Measurements from ENCODE around the gene RNF43.

The RNF43 gene

GRCh38 chr17:58387834-58388233 lies 29.5 kb downstream of the RNF43 start:
- no peaks in the 10 kb centered on the region for H3K36me3 ChIP-seq (ENCODE audit: control insufficient read depth, insufficient read depth, low read length)
- H3K27me3 ChIP-seq (ENCODE audit: control insufficient read depth, insufficient read depth, low read length) = no peaks in the 10 kb centered on the region
- H3K4me3 ChIP-seq (ENCODE audit: low read length) = no peak overlapping the region
- H3K9me3 ChIP-seq (ENCODE audit: control insufficient read depth, low read length) = no peaks in the 10 kb centered on the region
- no peak overlapping the region for H3K9ac ChIP-seq (ENCODE audit: low read length)
- peaks cover 53% of the 10 kb centered on the region for H3K4me1 ChIP-seq (ENCODE audit: control insufficient read depth, insufficient read depth, low read length)

- H3K4me1 ChIP-seq (ENCODE audit: control insufficient read depth, insufficient read depth, low read length) = peaks cover 54% of the 10 kb centered on the region
- H3K36me3 ChIP-seq (ENCODE audit: control insufficient read depth, insufficient read depth, low read length) = no peaks in the 10 kb centered on the region
- H3K4me3 ChIP-seq (ENCODE audit: low read length) = no peak overlapping the region
- H3K9me3 ChIP-seq (ENCODE audit: control insufficient read depth, low read length) = no peaks in the 10 kb centered on the region
- H3K9ac ChIP-seq (ENCODE audit: low read length) = no peak overlapping the region
- no peaks in the 10 kb centered on the region for H3K27me3 ChIP-seq (ENCODE audit: control insufficient read depth, insufficient read depth, low read length)
Observed at GRCh38 chr17:58386708-58387107, 30.6 kb downstream of the RNF43 start.

- Histone ChIP-seq H3K9me3 (ENCODE audit: control insufficient read depth, low read length) (no peaks in the 10 kb centered on the region), H3K36me3 (ENCODE audit: control insufficient read depth, insufficient read depth, low read length) (no peaks in the 10 kb centered on the region), H3K4me1 (ENCODE audit: control insufficient read depth, insufficient read depth, low read length) (peaks cover 55% of the 10 kb centered on the region)
Observed at GRCh38 chr17:58385359-58385899, 31.9 kb downstream of the RNF43 start.

DNA sequence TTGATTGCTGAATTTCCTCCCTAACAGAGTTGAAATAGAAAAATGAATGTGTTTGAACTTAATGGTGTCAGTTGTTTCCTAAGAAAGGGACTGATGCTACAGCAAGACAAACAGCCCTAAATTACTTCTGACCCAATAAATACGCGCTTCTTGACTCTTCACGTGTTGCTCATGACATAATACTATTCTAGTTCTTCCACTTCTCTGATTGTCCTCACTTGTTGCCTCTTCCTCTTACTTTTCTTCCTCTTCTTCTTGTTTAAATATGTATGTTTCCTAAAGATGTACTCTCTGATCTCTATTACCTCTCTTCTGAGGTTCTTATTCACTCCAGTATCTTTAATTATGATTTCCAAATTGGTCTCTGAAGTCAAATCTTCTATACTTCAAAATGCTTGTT lies 32.4 kb downstream of the RNF43 start:
- no peaks in the 10 kb centered on the region for H3K27me3 ChIP-seq (ENCODE audit: control insufficient read depth, insufficient read depth, low read length)
- H3K9me3 ChIP-seq (ENCODE audit: control insufficient read depth, low read length) = no peaks in the 10 kb centered on the region
- H3K9ac ChIP-seq (ENCODE audit: low read length) = no peak overlapping the region
- peaks cover 55% of the 10 kb centered on the region for H3K4me1 ChIP-seq (ENCODE audit: control insufficient read depth, insufficient read depth, low read length)
- no peaks in the 10 kb centered on the region for H3K36me3 ChIP-seq (ENCODE audit: control insufficient read depth, insufficient read depth, low read length)
- no peak overlapping the region for H3K4me3 ChIP-seq (ENCODE audit: low read length)

More at GRCh38 chr17:58385359-58385899, 31.9 kb downstream of the RNF43 start:
- Histone ChIP-seq H3K27me3 (ENCODE audit: control insufficient read depth, insufficient read depth, low read length) (no peaks in the 10 kb centered on the region), H3K9ac (ENCODE audit: low read length) (no peak overlapping the region), H3K4me3 (ENCODE audit: low read length) (no peak overlapping the region)

DNA sequence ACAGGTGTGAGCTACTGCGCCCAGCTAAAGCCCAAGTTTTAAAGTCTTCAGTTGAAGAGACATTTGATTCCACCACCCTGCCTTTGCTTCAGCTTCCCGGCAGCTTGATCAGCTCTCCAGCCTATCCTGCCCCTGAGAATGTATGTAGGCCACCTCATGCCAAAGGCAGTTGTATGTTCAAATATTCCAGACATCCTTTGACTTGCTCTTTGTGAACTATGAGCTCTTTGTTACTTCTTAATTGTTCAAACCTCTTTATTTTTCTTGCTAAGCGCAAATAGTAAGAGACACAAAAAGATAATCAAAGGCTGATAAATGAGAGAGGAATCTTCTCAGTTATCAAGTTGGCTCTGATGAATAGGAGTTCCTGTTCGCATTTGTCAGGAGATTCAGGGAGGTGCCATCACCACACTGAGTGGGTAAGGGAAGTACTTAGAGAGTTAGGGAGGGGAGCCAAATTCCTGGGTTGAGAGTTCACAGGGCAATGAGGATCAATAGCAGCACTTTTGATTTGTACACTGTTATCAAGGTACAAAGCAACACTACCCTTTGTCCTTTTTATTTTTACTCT lies 33.4 kb downstream of the RNF43 start:
- Histone ChIP-seq H3K36me3 (ENCODE audit: control insufficient read depth, insufficient read depth, low read length) (no peaks in the 10 kb centered on the region), H3K4me3 (ENCODE audit: low read length) (no peak overlapping the region), H3K27me3 (ENCODE audit: control insufficient read depth, insufficient read depth, low read length) (no peaks in the 10 kb centered on the region), H3K9ac (ENCODE audit: low read length) (no peak overlapping the region), H3K4me1 (ENCODE audit: control insufficient read depth, insufficient read depth, low read length) (peaks cover 53% of the 10 kb centered on the region), H3K9me3 (ENCODE audit: control insufficient read depth, low read length) (no peaks in the 10 kb centered on the region)

DNA sequence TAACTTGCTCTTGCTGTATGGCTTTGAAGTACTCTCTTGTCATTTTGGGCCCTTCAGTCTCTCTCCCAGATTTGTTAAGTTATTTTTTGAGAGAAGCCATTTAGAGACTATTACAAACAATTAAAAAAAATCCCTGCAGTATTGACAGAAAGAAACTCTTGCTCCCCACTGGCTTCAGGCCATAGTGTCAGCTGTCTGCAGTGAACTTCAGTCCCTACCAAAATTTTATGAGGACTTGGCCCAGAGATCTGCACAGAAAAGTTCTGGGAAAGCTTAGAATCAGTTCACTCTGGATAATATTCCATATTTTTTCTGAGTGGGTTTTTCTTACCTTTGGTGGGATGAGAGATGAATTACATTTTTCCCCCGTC lies 34.5 kb downstream of the RNF43 start:
- Histone ChIP-seq H3K9ac (ENCODE audit: low read length) (no peak overlapping the region), H3K4me3 (ENCODE audit: low read length) (no peak overlapping the region), H3K9me3 (ENCODE audit: control insufficient read depth, low read length) (no peaks in the 10 kb centered on the region), H3K36me3 (ENCODE audit: control insufficient read depth, insufficient read depth, low read length) (no peaks in the 10 kb centered on the region), H3K4me1 (ENCODE audit: control insufficient read depth, insufficient read depth, low read length) (peaks cover 42% of the 10 kb centered on the region), H3K27me3 (ENCODE audit: control insufficient read depth, insufficient read depth, low read length) (no peaks in the 10 kb centered on the region)

DNA sequence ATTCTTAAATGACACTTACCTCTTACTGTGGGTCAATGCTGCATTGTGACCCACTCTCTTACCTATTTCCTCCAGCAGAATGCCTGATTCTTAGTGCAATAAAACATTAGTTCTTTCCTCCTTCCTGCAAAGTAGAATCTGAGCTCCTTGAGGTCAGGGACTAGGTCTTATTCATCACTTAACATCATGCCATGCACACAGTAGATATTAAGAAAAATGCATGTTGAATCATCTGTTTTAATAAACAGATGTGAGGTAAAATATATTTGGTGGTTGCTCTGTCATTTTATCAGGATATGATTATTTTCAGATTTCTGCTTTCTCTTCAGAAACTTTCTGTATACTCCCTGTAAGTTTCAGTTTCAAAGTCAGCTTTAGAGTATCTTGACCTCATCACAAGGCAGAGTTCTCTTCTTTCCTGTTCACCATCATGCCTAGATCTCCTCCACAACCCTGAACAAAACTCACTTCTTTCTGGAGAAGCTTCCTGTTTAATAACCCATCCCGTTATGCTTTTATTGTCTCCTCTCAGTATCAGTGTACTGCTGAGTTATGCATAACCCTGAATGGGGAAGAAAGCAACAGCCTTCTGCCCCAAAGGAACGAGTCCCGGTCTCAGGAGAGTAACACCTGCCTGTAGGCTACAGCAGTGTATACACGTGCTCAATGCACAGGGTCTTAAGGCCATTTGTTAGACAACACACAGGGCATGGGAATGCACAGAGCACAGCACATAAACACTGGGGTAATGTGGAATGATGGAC lies 35.0 kb downstream of the RNF43 start:
- no peak overlapping the region for H3K9ac ChIP-seq (ENCODE audit: low read length)
- H3K27me3 ChIP-seq (ENCODE audit: control insufficient read depth, insufficient read depth, low read length) = no peaks in the 10 kb centered on the region
- H3K9me3 ChIP-seq (ENCODE audit: control insufficient read depth, low read length) = no peaks in the 10 kb centered on the region
- peaks cover 40% of the 10 kb centered on the region for H3K4me1 ChIP-seq (ENCODE audit: control insufficient read depth, insufficient read depth, low read length)
- H3K36me3 ChIP-seq (ENCODE audit: control insufficient read depth, insufficient read depth, low read length) = no peaks in the 10 kb centered on the region
- no peak overlapping the region for H3K4me3 ChIP-seq (ENCODE audit: low read length)

- Histone ChIP-seq H3K4me3 (ENCODE audit: low read length) (no peak overlapping the region), H3K4me1 (ENCODE audit: control insufficient read depth, insufficient read depth, low read length) (peaks cover 45% of the 10 kb centered on the region), H3K9me3 (ENCODE audit: control insufficient read depth, low read length) (no peaks in the 10 kb centered on the region), H3K9ac (ENCODE audit: low read length) (no peak overlapping the region), H3K36me3 (ENCODE audit: control insufficient read depth, insufficient read depth, low read length) (no peaks in the 10 kb centered on the region), H3K27me3 (ENCODE audit: control insufficient read depth, insufficient read depth, low read length) (no peaks in the 10 kb centered on the region)
Observed at GRCh38 chr17:58381124-58382035, 36.0 kb downstream of the RNF43 start.

DNA sequence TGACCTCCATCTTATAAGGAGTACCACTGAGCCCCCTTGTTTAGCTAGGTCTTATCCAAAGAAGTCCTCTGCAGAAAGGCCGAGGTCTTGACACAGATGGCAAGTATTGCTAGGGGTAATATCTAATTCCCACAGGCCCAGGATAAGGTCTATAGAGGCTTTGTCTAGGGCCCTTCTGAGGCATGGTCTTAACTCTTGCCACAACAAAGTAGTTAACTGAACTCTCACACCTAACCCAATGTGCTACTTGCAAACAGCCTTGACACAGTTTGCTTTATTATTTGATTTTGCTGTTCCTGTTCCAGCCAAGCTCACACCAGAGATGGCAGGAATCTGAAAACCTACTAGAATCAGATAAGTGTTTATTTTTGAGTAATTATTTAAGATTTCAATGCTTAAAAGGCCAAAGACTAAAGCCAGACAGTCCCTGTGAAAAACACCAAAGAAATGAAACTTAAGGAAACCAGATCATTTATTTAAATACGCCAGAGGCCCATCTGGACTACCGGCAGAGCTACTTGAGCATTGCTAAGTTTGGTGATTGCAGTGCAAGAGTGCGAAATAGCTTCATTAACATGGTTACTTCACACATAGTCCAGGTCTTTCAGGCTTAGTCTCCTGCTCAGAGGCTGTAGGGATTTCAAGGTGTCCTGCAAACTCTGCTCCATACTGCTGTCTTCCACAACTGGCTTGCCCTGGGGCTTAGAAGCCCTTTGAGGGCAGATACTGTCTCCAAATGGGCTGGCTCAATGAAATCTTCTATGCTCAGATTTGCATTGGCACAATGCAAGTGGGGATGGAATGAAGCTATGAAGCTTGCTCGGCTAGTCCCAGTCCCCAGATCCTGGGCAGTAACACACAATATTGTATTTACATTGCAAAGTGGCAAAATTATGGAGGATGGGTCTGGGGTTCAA lies 36.9 kb downstream of the RNF43 start:
- H3K9me3 ChIP-seq (ENCODE audit: control insufficient read depth, low read length) = no peaks in the 10 kb centered on the region
- no peaks in the 10 kb centered on the region for H3K36me3 ChIP-seq (ENCODE audit: control insufficient read depth, insufficient read depth, low read length)
- H3K4me3 ChIP-seq (ENCODE audit: low read length) = no peak overlapping the region
- no peak overlapping the region for H3K9ac ChIP-seq (ENCODE audit: low read length)
- H3K4me1 ChIP-seq (ENCODE audit: control insufficient read depth, insufficient read depth, low read length) = peaks cover 51% of the 10 kb centered on the region
- H3K27me3 ChIP-seq (ENCODE audit: control insufficient read depth, insufficient read depth, low read length) = no peaks in the 10 kb centered on the region

DNA sequence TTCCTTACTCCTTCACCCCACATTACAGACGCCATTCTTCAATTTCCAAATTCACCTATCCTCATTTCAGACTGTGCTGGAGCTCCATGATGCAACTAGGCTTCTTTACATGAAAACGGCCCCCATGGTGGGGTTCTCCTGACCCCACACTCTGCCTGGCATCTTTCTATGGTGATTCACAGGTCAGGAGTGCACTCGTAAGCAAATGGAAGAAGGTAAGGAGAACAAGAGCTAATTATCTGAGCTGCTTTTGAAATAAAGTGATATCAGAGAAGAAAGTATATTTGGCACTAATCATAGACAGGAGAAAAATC lies 37.9 kb downstream of the RNF43 start:
- Histone ChIP-seq H3K4me1 (ENCODE audit: control insufficient read depth, insufficient read depth, low read length) (peaks cover 51% of the 10 kb centered on the region), H3K36me3 (ENCODE audit: control insufficient read depth, insufficient read depth, low read length) (no peaks in the 10 kb centered on the region), H3K27me3 (ENCODE audit: control insufficient read depth, insufficient read depth, low read length) (no peaks in the 10 kb centered on the region), H3K9me3 (ENCODE audit: control insufficient read depth, low read length) (no peaks in the 10 kb centered on the region), H3K9ac (ENCODE audit: low read length) (no peak overlapping the region), H3K4me3 (ENCODE audit: low read length) (no peak overlapping the region)

- Histone ChIP-seq H3K4me1 (ENCODE audit: control insufficient read depth, insufficient read depth, low read length) (peaks cover 45% of the 10 kb centered on the region), H3K4me3 (ENCODE audit: low read length) (no peak overlapping the region)
Observed at GRCh38 chr17:58378733-58379510, 38.4 kb downstream of the RNF43 start.

More at GRCh38 chr17:58378733-58379510, 38.4 kb downstream of the RNF43 start:
- Histone ChIP-seq H3K9me3 (ENCODE audit: control insufficient read depth, low read length) (no peaks in the 10 kb centered on the region), H3K27me3 (ENCODE audit: control insufficient read depth, insufficient read depth, low read length) (no peaks in the 10 kb centered on the region), H3K9ac (ENCODE audit: low read length) (no peak overlapping the region), H3K36me3 (ENCODE audit: control insufficient read depth, insufficient read depth, low read length) (no peaks in the 10 kb centered on the region)
